GM18526 (cell line): Measurements from ENCODE around the gene POC1B.

ENCODE experiments used
- POLR2A ChIP-seq: IDR thresholded peaks from 3 replicates; pipeline ENCODE4 v1.6.1; 2011; ENCODE audit not compliant: insufficient read length; ENCODE audit errors: extremely low read depth

POC1B gene

GRCh38 chr12:89517720-89518119 is 8.1 kb downstream of the POC1B start:
- no peak for TF ChIP-seq POLR2A

- no peak for TF ChIP-seq POLR2A
Observed at GRCh38 chr12:89516633-89517032, 9.2 kb downstream of the POC1B start.

- TF ChIP-seq POLR2A = no peak
Observed at GRCh38 chr12:89514751-89515150, 11.1 kb downstream of the POC1B start.

- TF ChIP-seq POLR2A = no peak
Observed at GRCh38 chr12:89513544-89513943, 12.3 kb downstream of the POC1B start.

- TF ChIP-seq POLR2A = no peak
Observed at GRCh38 chr12:89507015-89507824, 18.6 kb downstream of the POC1B start.

GRCh38 chr12:89506050-89506449 is 19.8 kb downstream of the POC1B start:
- TF ChIP-seq POLR2A = no peak

- TF ChIP-seq POLR2A = no peak
Observed at GRCh38 chr12:89504560-89505346, 21.1 kb downstream of the POC1B start.

GRCh38 chr12:89501793-89502192 is 24.1 kb downstream of the POC1B start:
- TF ChIP-seq POLR2A = no peak

- TF ChIP-seq POLR2A = no peak
Observed at GRCh38 chr12:89499857-89500256, 26.0 kb downstream of the POC1B start.

- no peak for TF ChIP-seq POLR2A
Observed at GRCh38 chr12:89497467-89497866, 28.4 kb downstream of the POC1B start.

- no peak for TF ChIP-seq POLR2A
Observed at GRCh38 chr12:89497005-89497404, 28.8 kb downstream of the POC1B start.

- TF ChIP-seq POLR2A = no peak
Observed at GRCh38 chr12:89494411-89495231, 31.2 kb downstream of the POC1B start.

- TF ChIP-seq POLR2A = no peak
Observed at GRCh38 chr12:89493670-89494302, 32.1 kb downstream of the POC1B start.

- no peak for TF ChIP-seq POLR2A
Observed at GRCh38 chr12:89492883-89493282, 33.0 kb downstream of the POC1B start.

GRCh38 chr12:89490922-89491321 is 34.9 kb downstream of the POC1B start:
- TF ChIP-seq POLR2A = no peak

- TF ChIP-seq POLR2A = no peak
Observed at GRCh38 chr12:89486264-89486663, 39.6 kb downstream of the POC1B start.

GRCh38 chr12:89484470-89484869 is 41.4 kb downstream of the POC1B start:
- TF ChIP-seq POLR2A = no peak
